Measurements from ENCODE around the gene ELMO1.

DNA sequence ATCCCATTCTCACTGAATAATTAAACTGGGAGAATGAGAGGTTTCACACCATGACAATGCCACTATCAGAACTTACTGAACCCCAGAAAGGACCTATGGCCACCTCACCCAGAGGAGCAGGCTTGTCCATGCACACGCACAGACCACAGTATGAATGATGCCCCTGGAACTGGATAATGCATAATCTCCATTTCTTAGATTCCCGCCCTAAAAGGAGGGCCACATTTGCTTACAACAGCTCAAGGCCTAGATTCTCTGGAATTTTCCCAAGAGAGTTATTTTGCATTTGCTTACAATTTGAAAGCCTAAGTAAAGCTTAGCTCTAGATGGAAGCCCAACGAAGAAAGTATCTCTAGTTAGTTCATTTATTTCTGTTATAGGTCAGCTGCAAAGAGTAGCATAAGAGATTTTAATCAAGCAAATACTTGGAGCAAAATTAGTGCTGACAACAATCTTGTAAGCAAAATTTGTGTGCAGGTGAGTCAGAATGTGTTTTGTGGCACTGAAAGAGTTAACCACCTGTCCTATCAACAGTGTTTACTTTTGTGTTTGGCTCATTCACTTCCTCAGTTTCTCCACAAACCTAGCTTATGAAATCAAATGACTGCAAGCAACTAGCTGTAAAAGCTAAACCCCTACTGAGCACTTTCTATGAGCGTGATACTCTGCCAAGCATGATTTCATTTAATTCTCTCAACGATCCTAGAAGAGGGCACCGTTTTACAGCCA is 32.1 kb downstream of the ELMO1 start:
- TF ChIP-seq POLR2A (IDR thresholded peaks at IDR 0.05; ENCODE audit: low read depth, low read length) (no peak), POLR2AphosphoS5 (IDR thresholded peaks at IDR 0.05; ENCODE audit: low read depth, low read length) (no peak)

All from GM12892 (cell line).